Retina (tissue), 1 donor: ENCODE data around the gene TMEM9B.

Source experiments
- DNase-seq: peaks from one replicate; pipeline ENCODE4 v3.0.0-alpha.2; 2016

Gene TMEM9B

DNA sequence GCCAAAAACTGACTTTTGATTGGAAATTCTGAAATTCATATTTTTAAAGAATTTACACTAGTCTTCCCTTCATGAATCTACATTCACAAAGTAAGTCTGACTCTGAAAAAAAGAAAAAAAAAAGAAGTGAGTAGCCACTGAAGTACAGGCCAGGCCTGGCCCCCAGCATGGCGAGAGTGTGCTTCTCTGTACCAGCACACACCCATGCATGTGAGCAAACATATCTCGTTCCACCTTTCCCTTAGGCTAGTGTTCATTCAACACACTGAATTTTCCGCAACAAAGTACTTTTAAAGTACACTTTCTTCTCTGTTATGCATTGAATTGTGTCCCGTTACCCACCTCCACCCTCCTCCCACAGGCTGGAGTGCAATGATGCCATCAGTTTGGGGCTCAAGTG lies 36.0 kb downstream of the TMEM9B start:
- no peak for DNase-seq

DNA sequence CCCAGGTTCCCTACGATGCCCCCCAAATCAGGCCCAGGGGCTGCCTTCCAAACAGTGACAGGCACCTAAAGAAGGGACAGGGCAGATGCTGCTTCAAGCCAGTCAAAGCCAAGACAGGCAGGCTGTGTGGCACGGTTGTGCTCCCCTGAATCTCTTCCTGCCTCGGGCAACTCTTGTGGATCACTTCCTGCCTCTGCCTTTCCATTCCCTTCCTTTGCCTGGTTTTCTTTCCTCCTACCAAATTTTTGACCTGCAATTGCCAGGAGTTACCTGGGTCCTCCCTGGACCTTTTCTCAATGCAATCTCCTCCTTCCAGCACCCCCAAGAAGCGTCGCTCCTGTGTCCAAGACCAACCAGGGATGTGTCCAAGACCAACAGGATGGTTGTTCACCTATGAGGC lies 37.0 kb downstream of the TMEM9B start:
- no peak for DNase-seq

DNA sequence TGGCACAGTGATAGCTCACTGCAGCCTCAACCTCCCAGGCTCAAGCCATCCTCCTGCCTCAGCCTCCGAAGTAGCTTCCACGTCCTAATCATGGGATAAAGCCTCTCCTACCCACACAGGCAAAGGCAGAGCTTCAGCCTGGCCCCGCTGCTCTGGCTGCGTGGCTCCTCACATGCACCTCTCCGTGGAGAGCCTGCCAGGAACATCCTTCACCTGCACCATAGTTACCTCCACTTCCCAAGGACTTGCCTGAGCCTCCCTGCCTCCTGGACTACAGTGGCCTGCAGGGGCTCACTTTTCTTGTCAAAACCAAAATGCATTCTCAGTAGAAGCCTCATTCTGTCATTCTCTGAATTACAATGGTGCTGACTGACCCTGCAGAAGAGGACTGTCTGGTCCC lies 38.0 kb downstream of the TMEM9B start:
- no peak for DNase-seq

DNA sequence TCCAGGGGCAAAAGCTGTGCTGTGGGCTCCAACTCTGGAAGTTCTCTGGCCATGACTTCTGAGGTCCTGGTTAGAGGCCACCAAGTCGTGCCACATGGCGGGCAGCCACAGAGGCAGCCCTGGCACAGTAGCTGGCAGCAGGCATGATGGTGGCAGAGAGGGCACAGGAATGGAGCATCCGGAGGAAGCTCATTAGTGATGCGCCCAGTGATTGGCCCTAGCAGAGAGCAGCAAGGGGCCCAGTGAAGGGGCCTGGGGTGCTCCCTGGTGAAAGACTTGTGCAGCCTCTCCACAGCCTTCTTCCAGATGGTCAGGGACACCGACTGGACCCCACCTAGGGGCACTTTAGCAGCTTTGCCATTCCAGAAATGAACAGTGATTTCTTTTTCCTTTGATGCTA lies 38.5 kb downstream of the TMEM9B start:
- DNase-seq = no peak

DNA sequence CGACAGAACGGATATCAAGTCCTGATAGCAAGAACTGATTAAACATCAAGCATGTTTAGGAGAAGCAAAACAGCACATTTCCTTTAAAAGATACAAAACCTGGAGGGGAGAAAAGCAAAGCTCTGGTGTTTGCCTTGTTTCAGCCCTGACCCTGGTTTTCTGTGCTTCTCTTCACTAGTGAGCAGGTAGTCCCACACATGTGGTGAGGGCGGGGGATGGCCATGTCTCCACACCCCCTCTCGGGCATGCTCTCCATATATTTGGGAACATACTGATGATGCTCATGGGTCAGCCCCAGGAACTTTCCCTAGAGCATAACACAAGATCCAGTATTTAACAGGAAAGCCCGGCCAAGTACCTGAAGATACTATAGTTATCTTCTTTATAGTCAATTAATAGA lies 41.6 kb downstream of the TMEM9B start:
- no peak for DNase-seq

DNA sequence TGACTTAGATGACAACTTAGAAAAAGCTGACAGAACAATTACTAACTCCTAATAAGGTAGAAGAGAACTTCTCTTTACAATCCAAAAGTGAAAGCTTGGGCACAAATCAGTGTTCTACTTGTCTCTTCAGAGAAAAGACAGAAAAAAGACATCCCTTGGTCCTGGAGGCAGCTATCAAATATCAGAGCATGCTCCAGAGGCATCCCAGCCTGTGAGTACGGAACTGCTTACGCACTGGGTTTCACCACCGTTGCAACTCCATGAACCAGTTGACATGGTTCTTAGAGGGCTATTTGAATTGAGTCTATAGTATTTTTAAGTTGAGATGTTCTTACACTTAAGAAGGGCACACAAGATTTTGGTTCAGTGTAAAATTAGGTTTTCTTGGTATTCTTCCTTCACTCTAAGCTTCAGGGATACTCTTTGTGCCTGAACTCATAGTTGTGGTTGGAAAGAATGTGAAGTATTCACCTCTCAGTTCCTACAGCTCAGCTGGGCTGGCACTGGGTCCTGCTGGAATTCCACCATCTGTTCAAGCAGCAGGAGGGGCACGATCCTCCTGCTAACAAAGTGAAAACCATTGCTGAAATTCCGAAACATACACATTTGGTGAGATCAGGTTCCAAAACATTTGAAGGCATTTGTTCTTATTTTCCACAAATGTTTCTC lies 47.0 kb downstream of the TMEM9B start:
- DNase-seq = no peak

DNA sequence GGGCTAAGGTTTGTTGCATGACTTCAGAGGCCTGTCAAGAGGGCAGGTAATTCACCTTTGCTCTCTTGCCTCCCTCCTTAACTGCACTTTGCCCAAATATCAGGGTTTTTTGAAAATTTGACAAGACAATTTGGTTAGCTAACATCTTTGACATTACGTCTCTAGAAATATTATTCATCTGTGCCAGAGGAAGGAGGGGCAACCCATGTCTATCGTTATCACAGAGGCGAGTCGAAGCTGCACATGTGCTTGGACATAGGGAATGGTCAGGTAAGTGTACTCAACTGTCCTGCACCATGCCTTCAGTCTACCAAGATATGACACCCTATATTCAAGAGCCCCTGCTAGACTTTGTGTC lies 49.6 kb downstream of the TMEM9B start:
- DNase-seq = no peak

DNA sequence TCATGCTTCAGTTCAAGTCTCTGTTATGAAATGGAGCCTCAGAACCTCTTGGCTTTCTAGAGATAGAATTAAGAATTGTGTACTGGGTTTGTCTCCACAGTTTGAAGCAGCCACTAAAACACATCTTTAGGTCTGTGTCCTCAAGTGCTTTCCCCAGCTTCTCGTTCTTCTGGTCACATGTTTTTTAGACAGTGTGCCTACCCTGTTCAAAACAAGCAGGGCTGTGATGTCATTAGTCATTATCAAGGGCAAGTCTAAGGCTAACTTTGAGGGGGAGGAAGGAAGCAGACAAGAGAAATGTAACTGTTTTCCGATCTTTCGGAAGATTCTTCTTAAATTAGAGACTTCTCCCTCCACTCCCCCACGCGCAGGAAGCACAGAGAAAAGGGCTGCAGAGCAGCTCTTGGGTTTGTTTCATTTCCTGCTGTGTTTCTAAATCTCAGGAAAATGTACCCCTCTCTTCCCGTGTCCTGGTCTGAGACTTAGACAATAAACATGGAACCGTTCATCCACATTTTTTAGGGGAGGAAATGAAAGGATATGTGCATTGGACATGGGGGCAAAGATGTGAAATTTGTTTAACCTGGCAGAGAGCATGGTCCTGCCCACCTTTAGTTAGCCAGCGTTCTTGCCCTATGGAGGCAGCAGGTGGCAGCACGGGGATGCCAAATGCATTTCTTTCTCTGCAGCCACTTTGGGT lies 50.1 kb downstream of the TMEM9B start:
- DNase-seq = peak; percentile 47

DNA sequence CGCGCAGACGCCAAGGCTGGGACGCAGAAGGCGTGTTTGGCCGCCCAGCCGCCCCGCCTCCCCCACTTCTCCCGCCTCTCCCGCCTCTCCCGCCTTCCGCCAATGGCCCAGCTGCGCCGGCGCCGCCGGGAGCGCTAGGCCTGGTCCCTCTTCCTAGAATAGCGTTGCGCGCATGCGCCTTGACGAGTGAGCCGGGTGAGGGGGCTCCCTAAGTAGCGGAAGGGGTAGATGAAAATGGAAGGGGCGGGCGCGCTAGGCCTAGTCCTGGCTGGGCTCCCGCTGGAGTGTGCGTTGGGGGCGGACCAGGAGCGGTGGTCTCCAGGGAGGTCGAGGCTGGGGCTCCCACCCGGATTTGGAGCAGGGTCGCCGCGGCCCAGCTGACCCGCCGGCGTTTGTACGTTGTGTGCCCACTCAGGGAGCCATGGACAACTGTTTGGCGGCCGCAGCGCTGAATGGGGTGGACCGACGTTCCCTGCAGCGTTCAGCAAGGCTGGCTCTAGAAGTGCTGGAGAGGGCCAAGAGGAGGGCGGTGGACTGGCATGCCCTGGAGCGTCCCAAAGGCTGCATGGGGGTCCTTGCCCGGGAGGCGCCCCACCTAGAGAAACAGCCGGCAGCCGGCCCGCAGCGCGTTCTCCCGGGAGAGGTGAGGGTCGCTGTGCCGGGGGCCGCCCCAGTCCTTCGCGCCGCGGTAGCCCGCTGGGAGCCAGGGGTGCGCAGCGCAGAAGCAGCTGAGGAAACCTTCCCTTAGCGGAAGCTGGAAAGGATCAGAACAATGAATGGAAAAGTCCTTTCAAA lies 53.0 kb downstream of the TMEM9B start, which contains the start of gene AKIP1:
Gene AKIP1 (plus strand): TSS at position 161 of the 795 bp plus-strand sequence. CDS start 261 bp downstream, at position 422.
- peak; percentile 97 for DNase-seq

DNA sequence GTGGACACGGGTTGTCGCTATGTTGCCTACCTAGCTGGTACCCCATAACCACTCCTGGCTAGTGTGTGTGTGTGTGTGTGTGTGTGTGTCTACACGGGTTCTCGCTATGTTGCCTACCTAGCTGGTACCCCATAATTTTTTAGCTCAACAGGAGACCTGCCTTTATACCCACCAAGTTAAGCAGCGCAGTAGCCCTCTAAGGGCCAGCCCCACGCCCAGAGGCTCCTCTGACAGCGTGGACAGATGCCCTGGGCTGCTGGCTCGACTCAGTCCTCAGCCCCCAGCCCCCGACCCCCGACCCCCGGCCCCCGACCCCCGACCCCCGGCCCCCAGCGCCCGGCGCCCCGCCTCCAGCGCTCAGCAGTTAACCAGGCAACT lies 53.6 kb downstream of the TMEM9B start:
- DNase-seq = no peak

DNA sequence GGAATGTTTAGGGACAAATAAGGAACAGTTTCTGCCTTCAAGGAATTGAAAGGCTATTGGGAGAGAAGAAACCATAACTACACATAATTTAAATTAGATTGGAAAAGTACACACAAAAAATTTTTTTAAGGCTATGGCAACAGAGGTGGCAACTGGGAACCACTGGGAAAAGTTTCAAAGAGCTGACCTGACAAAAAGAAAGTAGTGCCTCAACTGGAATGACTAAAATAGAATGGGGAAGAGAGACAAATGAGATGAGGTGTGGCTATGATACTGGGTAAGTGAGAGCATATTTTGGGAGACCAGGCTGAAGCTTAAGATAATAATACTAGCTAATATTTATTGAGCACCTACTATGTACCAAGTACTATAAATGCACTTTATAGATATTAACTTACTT lies 56.1 kb downstream of the TMEM9B start:
- DNase-seq = no peak

DNA sequence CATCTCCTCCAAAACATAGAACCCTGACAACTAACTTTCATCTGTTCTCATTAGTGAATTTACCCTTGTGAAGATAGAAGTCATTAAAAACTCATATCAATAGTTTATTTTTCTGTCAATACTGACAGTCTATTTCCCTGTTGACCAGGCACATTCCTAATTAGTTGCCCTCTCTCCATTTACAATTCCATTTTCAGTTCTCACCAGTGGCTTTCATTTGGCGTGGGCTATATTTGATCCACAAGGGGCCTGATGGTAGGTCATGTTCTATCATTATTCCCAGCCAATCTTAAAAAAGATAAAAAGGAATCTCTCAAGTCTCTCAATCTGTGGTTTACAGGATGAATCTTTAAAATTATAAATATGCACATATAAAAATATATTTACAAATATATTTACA lies 57.1 kb downstream of the TMEM9B start:
- DNase-seq = no peak

DNA sequence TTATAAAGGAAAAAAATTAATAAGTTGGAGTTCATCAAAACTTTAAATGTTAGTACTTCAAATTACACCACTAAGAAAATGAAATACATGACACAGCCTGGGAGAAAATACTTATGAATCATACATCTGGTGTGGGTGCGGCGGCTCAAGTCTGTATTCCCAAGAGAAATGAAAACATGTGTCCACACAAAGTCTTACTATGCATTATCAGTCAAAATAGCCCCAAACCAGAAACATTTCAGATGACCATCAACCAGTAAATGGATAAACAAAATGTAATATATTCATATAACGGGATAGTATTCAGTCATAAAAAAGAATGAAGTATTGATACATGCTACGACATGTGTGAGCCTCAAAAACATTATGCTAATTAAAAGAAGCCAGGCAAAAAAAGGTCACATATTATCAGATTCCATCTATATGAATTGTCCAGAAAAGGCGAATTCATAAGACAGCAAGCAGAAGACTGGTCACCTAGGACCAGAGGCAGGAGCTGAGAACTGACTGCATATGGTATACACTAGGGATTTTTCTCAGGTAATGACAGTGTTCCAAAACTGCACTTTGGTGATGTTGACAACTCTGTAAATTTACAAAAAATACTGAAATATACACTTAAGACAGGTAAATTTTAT lies 58.6 kb downstream of the TMEM9B start:
- no peak for DNase-seq

DNA sequence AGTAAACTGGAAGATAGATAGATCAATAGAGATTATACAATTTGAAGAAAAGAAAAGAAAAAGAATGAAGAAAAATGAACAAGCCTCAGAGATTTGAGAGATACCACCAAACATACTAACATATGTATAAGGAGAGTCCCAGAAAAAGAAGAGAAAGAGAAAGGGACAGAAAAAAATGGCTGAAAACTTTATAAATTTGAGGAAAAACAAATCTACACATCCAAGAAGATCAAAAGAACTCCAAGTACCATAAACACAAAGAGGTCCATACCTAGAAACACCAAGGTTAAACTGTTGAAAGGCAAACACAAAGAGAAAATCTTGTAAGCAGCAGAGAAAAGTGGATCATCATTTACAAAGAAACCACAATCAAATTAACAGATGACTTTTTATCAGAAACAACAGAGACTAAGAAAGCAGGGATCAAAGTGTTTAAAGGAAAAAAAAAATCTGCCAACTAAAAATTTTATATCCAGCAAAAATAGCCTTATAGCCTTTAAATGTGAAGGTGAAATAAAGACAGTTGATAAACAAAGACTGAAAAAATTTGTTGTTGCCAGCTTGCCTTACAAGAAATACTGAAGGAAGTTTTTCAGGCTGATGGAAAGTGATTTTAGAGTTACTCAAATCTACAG lies 65.0 kb downstream of the TMEM9B start:
- DNase-seq = no peak
